HepG2 (cell line): Measurements from ENCODE around the gene GALNT15. TPM values are rescaled to one million over a fixed set of nuclear protein-coding genes. Genes with fewer than 3 reads are reported as not detected.

Experiments
- AFF4 ChIP-seq: sonication (generic); formaldehyde crosslinking; IDR thresholded peaks from 2 replicates; pipeline ENCODE4 v1.4.0; 2020; ENCODE audit warnings: missing genetic modification reagents
- GZF1 ChIP-seq: sonication (generic); formaldehyde crosslinking; IDR thresholded peaks from 2 replicates; pipeline ENCODE4 v1.5.1; 2020; ENCODE audit warnings: mild to moderate bottlenecking, missing genetic modification reagents
- HDAC6 ChIP-seq: fragments of 200-600 bp; sonication (generic); IDR thresholded peaks from 2 replicates; pipeline ENCODE4 v1.7.0; 2017; ENCODE audit warnings: mild to moderate bottlenecking, antibody characterized with exemption, low read length, low read depth
- HOXA5 ChIP-seq: sonication (generic); formaldehyde crosslinking; IDR thresholded peaks from 2 replicates; pipeline ENCODE4 v1.4.0; 2020; ENCODE audit warnings: missing genetic modification reagents
- MXD3 ChIP-seq: IDR thresholded peaks from 2 replicates; pipeline ENCODE4 v1.6.1; 2016; ENCODE audit warnings: mild to moderate bottlenecking, missing biosample characterization, missing genetic modification reagents
- PHF21A ChIP-seq: sonication (generic); formaldehyde crosslinking; IDR thresholded peaks from 2 replicates; pipeline ENCODE4 v1.5.0; 2020; ENCODE audit warnings: mild to moderate bottlenecking, missing genetic modification reagents
- POLR2A ChIP-seq, 2 experiments: IDR thresholded peaks; 2 replicates each; pipeline ENCODE4 v1.6.1; 2011; ENCODE audit warnings: low read depth in 2 of 2, low read length in 2 of 2, mild to moderate bottlenecking in 1 of 2, moderate library complexity in 1 of 2; ENCODE audit not compliant: insufficient read depth in 1 of 2
- PRDM15 ChIP-seq: sonication (generic); formaldehyde crosslinking; IDR thresholded peaks from 2 replicates; pipeline ENCODE4 v1.4.0; 2020; ENCODE audit warnings: missing genetic modification reagents
- SAP130 ChIP-seq: IDR thresholded peaks from 2 replicates; pipeline ENCODE4 v1.6.1; 2016; ENCODE audit warnings: low read depth
- SP5 ChIP-seq: IDR thresholded peaks from 2 replicates; pipeline ENCODE4 v1.6.1; 2016; ENCODE audit warnings: low read depth, borderline replicate concordance
- STAT6 ChIP-seq: sonication (generic); formaldehyde crosslinking; IDR thresholded peaks from 2 replicates; pipeline ENCODE4 v1.4.0; 2020; ENCODE audit warnings: missing genetic modification reagents, mild to moderate bottlenecking, borderline replicate concordance
- ZFP36 ChIP-seq: fragments of 150-350 bp; IDR thresholded peaks from 2 replicates; pipeline ENCODE4 v1.6.1; 2018; ENCODE audit warnings: borderline replicate concordance, low read length, low read depth; ENCODE audit not compliant: partially characterized antibody
- ZGPAT ChIP-seq: IDR thresholded peaks from 2 replicates; pipeline ENCODE4 v1.6.1; 2016; ENCODE audit warnings: mild to moderate bottlenecking
- ZNF12 ChIP-seq: sonication (generic); formaldehyde crosslinking; IDR thresholded peaks from 2 replicates; pipeline ENCODE4 v1.5.0; 2020; ENCODE audit warnings: missing genetic modification reagents
- ZNF3 ChIP-seq: IDR thresholded peaks from 2 replicates; pipeline ENCODE4 v1.7.0; 2017; ENCODE audit warnings: inconsistent platforms
- ZNF337 ChIP-seq: sonication (generic); formaldehyde crosslinking; IDR thresholded peaks from 2 replicates; pipeline ENCODE4 v1.5.1; 2020; ENCODE audit warnings: missing genetic modification reagents, low read depth, mild to moderate bottlenecking, borderline replicate concordance
- ZNF598 ChIP-seq: sonication (generic); formaldehyde crosslinking; IDR thresholded peaks from 2 replicates; pipeline ENCODE4 v1.5.1; 2020; ENCODE audit warnings: mild to moderate bottlenecking, missing genetic modification reagents, borderline replicate concordance
- ZNF878 ChIP-seq: sonication (generic); formaldehyde crosslinking; IDR thresholded peaks from 2 replicates; pipeline ENCODE4 v1.8.1; 2023; ENCODE audit warnings: mild to moderate bottlenecking, missing genetic modification reagents, moderate library complexity
- polyA plus RNA-seq, 8 experiments: library from polyadenylated mRNA; depleted of rRNA in 3 of 8; stranded (reverse) in 7 of 8; unstranded in 1 of 8; fragments of >200 nt; fragmentation: Illumina TruSeq in 4 of 8; extraction: Trizol in 4 of 8; gene quantifications; 2 replicates each; pipeline versions ENCODE4 v1.2.1 to v1.2.3, GENCODE V29; 2011 to 2016; ENCODE audit warnings: low read depth in 4 of 8, missing spikeins in 1 of 8, mixed read lengths in 1 of 8; ENCODE audit not compliant: insufficient read depth in 1 of 8
- total RNA-seq, 5 experiments: library from RNA; depleted of rRNA; stranded (reverse); fragments of >200 nt; fragmentation: Illumina TruSeq; extraction: Trizol; gene quantifications; 2 replicates each; pipeline ENCODE4 v1.2.3, GENCODE V29; 2016; ENCODE audit warnings: low read depth in 1 of 5

GALNT15 gene
- total and polyA plus RNA-seq, 2 of the 13 experiments (the other 11 are each of a cell fraction or from before 2014, with no cell fraction given) = 0.02 to 0.04 TPM

GRCh38 chr3:16252243-16252978 is 77.9 kb downstream of the GALNT15 start (continued):
- peak; percentile 58; the same call in 1 of the 2 replicates for TF ChIP-seq PHF21A (CRISPR knock-in tag)
- TF ChIP-seq SAP130 (CRISPR knock-in tag) = peak; percentile 45; the same call in 1 of the 2 replicates
- no peak for TF ChIP-seq STAT6 (CRISPR knock-in tag)
- TF ChIP-seq ZNF12 (CRISPR knock-in tag) = peak; percentile 98
- no peak for TF ChIP-seq ZNF337 (CRISPR knock-in tag)
- peak in 1 of 2 experiments; percentile 29; a peak in 1 of 4 replicates for TF ChIP-seq POLR2A (IDR thresholded peaks at IDR 0.05; ENCODE audit: insufficient read depth in 1 of 2, low read depth in 2 of 2, low read length in 2 of 2)
- TF ChIP-seq HDAC6 = no peak
- TF ChIP-seq PRDM15 = no peak
- TF ChIP-seq AFF4 = no peak
- TF ChIP-seq SP5 (CRISPR knock-in tag) = no peak
- no peak for TF ChIP-seq MXD3
- peak; percentile 43; the same call in 1 of the 2 replicates for TF ChIP-seq GZF1 (CRISPR knock-in tag)
- TF ChIP-seq ZNF3 (CRISPR knock-in tag) = no peak
- no peak for TF ChIP-seq ZFP36
- TF ChIP-seq ZGPAT (CRISPR knock-in tag) = 0 out of 2 replicates have a peak, but pooled peaks have one; percentile 27
- TF ChIP-seq ZNF598 (CRISPR knock-in tag) = no peak
- no peak for TF ChIP-seq ZNF878 (CRISPR knock-in tag)
- TF ChIP-seq HOXA5 (CRISPR knock-in tag) = no peak
